ENCODE results near the gene SLFN11. TPM values are rescaled to one million over a fixed set of nuclear protein-coding genes. Genes with fewer than 3 reads are reported as not detected.

SLFN11 gene
- total RNA-seq = 10 to 100 TPM; 53.7 to 79.6 (median 61.8) TPM

DNA sequence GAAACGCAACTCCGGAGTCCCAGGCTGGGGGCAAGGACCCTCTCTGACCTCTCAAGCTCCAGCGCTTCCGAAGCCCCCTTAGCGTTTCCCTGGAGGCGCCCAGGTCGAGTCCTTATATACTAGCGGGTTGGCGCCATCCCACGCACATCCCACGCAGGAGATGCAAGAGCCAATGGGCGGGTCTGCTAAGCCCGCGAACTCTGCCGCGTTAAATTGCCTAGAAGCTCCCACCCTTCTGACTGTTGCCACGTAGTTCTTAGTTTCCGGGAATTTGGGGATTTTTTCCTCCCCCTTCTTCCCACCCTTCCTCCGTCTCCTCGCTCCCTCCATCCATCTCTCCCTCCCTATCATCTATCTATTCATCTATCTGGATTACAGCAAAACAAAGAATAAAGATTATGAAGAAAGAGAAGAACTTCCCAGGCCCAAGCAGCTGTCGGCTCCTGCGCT, at the start of gene SLFN11:
Gene SLFN11, minus strand, starts transcription at position 88 of the 450 bp plus-strand sequence. CDS start 9,814 bp downstream, outside the sequence.
- TF ChIP-seq CTCF (IDR thresholded peaks at IDR 0.05; ENCODE audit: low read depth) = no peak

DNA sequence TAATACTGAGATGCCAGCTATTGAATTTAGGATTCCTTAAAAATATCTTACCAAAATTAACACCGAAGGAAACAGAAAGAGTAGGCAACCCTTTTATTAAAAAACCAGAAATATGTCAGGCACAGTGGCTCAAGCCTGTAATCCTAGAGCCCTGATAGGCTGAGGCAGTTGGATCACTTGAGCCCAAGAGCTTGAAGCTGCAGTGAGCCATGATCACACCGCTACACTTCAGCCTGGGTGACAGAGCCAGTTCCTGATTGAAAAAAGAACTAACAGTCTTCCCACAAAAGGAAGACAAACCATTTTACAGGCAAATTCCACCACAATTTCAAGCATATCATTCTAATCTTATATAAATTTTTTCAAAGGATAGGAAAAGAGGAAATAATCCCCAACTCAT, 43.2 kb upstream of the SLFN11 start:
- no peak for TF ChIP-seq CTCF (IDR thresholded peaks at IDR 0.05; ENCODE audit: low read depth)

DNA sequence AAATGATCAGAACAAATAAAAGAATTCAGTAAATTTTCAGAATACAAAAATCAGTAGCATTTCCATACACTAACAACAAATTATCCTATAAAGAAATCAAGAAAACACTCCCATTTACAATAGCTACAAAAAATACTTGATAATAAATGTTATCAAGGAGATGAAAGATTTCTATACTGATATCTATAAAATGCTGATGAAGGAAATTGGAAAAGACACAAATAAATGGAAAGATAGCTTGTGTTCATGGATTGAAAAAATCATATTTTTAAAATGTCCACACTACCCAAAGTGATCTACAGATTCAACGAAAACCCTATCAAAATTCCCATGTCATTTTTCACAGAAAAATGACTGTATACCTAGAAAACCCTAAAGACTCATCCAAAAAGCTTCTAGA, 40.8 kb upstream of the SLFN11 start:
- no peak for TF ChIP-seq CTCF (IDR thresholded peaks at IDR 0.05; ENCODE audit: low read depth)

DNA sequence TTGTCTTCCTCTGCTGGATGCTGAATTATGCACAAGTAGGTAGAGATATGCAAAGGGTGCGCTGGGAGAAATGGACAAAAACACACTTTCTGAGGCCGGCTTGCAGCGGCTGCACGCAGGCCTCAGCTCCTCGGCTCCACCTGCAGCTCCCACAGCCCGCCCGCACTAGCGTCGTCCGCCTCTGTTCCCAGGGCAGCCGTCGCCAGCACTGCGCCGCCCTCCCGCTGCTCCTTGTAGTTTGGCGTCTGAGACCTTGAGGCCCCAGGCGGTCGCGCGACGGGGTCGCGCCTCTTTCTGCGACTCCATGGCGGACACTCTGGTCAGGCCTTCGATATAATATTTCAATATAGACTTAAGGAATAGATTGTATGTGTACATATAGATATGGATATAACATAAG, 34.1 kb upstream of the SLFN11 start:
- TF ChIP-seq CTCF (IDR thresholded peaks at IDR 0.05; ENCODE audit: low read depth) = no peak

DNA sequence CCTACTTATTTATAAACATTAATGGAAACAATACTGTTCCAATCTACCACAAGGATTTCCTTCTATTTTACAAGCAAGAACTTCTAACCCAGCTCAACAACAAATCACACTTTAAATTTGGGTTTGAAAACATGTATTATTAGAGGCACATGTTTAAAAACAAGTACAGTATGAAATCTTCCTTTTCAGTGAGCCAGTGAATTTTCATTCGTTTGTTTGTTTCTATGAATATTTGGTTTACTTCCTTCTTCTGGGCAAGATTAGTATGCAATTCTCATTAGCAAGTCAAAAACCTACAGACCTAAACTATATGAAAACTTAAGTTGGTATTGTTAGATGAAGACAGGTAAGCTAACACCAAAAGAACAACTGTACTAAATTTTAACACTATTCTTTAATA, 33.1 kb upstream of the SLFN11 start:
- TF ChIP-seq CTCF (IDR thresholded peaks at IDR 0.05; ENCODE audit: low read depth) = no peak

GRCh38 chr17:35404360-35404759, 30.9 kb upstream of the SLFN11 start:
- TF ChIP-seq CTCF (IDR thresholded peaks at IDR 0.05; ENCODE audit: low read depth) = no peak

DNA sequence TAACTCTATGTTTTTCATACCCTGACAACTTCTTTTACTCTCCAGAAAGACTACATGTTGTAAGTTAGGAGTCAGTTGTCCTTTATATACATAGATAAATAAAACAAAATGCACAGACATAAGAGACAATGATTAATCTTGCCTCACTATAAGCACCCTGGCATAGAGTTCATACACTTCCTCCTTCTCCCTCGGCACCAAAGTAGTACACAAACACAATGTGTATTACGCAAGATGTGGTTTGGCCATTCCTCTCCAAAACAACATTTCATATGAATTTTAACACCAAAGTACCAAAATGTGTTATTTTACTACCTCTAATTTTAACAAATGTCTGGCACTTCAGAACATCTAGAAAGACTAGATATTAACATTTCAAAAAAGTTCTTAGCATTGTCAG, 17.2 kb upstream of the SLFN11 start:
- no peak for TF ChIP-seq CTCF (IDR thresholded peaks at IDR 0.05; ENCODE audit: low read depth)

Measured in subcutaneous adipose tissue (tissue), 4 donors.